Activated CD8-positive, alpha-beta memory T cell treated with anti-CD3 and anti-CD28 coated beads, Interleukin-2, amount 10 ng/mL, durations not matched to agents 7 days and 5 days (primary cell): ENCODE data around the gene CDPF1. TPM values are rescaled to one million over a fixed set of nuclear protein-coding genes. Genes with fewer than 3 reads are reported as not detected.

ENCODE experiments used
- ATAC-seq: fragments of 150-1000 bp; cut with Tn5 transposase; one replicate; pipeline ENCODE4 v1.10.0; 2021; ENCODE audit warnings: moderate library complexity
- CTCF ChIA-PET: fragments of 350-600 bp; sonication (Branson Sonifier 250); formaldehyde crosslinking; loops from one replicate; lab custom pipeline; 2021; ENCODE audit warnings: antibody characterized with exemption; lab: Charles Lee
- DNase-seq: peaks from one replicate; pipeline ENCODE4 v3.0.0-alpha.2; 2020
- H3K27ac Mint-ChIP-seq: one replicate; pipeline ENCODE4 v1.8.0; 2021; ENCODE audit warnings: mild to moderate bottlenecking, mixed read lengths
- H3K27me3 Mint-ChIP-seq: one replicate; pipeline ENCODE4 v1.8.0; 2021; ENCODE audit warnings: mixed read lengths
- H3K36me3 Mint-ChIP-seq: one replicate; pipeline ENCODE4 v1.8.0; 2021; ENCODE audit warnings: mild to moderate bottlenecking, mixed read lengths
- H3K4me1 Mint-ChIP-seq: one replicate; pipeline ENCODE4 v1.8.0; 2021; ENCODE audit warnings: mixed read lengths
- H3K4me3 Mint-ChIP-seq: one replicate; pipeline ENCODE4 v1.8.0; 2021; ENCODE audit warnings: mild to moderate bottlenecking, moderate library complexity, mixed read lengths
- H3K9me3 Mint-ChIP-seq: one replicate; pipeline ENCODE4 v1.8.0; 2022; ENCODE audit warnings: low read depth, mixed read lengths
- total RNA-seq, 2 experiments: library from RNA; stranded (reverse); gene quantifications; one replicate each; pipeline ENCODE4 v1.2.3, GENCODE V29; 2021

CDPF1 gene
- total RNA-seq, 2 experiments from 2014 or later: 11.0 to 11.1 TPM

- Mint-ChIP-seq H3K27me3 (peaks cover 80% of the 10 kb centered on the region), H3K9me3 (peaks cover 2% of the 10 kb centered on the region), H3K36me3 (peaks cover 13% of the 10 kb centered on the region), H3K4me3 (no peak overlapping the region), H3K27ac (no peak overlapping the region), H3K4me1 (peaks cover 7% of the 10 kb centered on the region)
- DNase-seq (peak; percentile 57), ATAC-seq (peak; percentile 61)
- CTCF ChIA-PET: interaction anchor here (0.6 to 1.2 kb wide), 2 partner anchors 15 to 256 kb away, joined by 3 to 4 read pairs; no protein-coding TSS in a partner anchor
Measured at GRCh38 chr22:46262449-46263215, 12.5 kb upstream of the CDPF1 start.

GRCh38 chr22:46260038-46260437, 9.9 kb upstream of the CDPF1 start:
- no peak for DNase-seq
- H3K36me3 Mint-ChIP-seq: peaks cover 11% of the 10 kb centered on the region
- no peak overlapping the region for H3K4me3 Mint-ChIP-seq
- CTCF ChIA-PET: interaction anchor here (2.8 kb wide), 1 partner anchor 10 kb away, joined by 9 read pairs; the partner anchor contains the start of gene CDPF1
- no peak for ATAC-seq
- peaks cover 5% of the 10 kb centered on the region for H3K4me1 Mint-ChIP-seq
- H3K27ac Mint-ChIP-seq: no peak overlapping the region
- peaks cover 2% of the 10 kb centered on the region for H3K9me3 Mint-ChIP-seq
- peaks cover 80% of the 10 kb centered on the region for H3K27me3 Mint-ChIP-seq

- Mint-ChIP-seq H3K27me3 (peaks cover 73% of the 10 kb centered on the region), H3K4me1 (peaks cover 10% of the 10 kb centered on the region), H3K9me3 (peaks cover under 1% of the 10 kb centered on the region), H3K4me3 (no peak overlapping the region), H3K36me3 (peaks cover 9% of the 10 kb centered on the region), H3K27ac (no peak overlapping the region)
- CTCF ChIA-PET: interaction anchor here (2.8 kb wide), 1 partner anchor 10 kb away, joined by 9 read pairs; the partner anchor contains the start of gene CDPF1
- ATAC-seq (no peak), DNase-seq (no peak)
Measured at GRCh38 chr22:46259374-46259773, 9.3 kb upstream of the CDPF1 start.

GRCh38 chr22:46256358-46256958, 6.4 kb upstream of the CDPF1 start:
- Mint-ChIP-seq H3K4me3 (no peak overlapping the region), H3K27ac (no peak overlapping the region), H3K27me3 (peaks cover 51% of the 10 kb centered on the region)

GRCh38 chr22:46251816-46252380, 1.8 kb upstream of the CDPF1 start:
- H3K36me3 Mint-ChIP-seq: peaks cover 5% of the 10 kb centered on the region
- no peaks in the 10 kb centered on the region for H3K9me3 Mint-ChIP-seq
- CTCF ChIA-PET: no interaction called here
- peaks cover 37% of the 10 kb centered on the region for H3K4me1 Mint-ChIP-seq
- peak overlapping the region; percentile 70 for H3K4me3 Mint-ChIP-seq
- peak overlapping the region; percentile 72 for H3K27ac Mint-ChIP-seq
- DNase-seq: no peak
- ATAC-seq: no peak
- peaks cover 9% of the 10 kb centered on the region for H3K27me3 Mint-ChIP-seq

More at GRCh38 chr22:46256358-46256958, 6.4 kb upstream of the CDPF1 start:
- ATAC-seq: no peak
- Mint-ChIP-seq H3K4me1 (peaks cover 22% of the 10 kb centered on the region), H3K9me3 (no peaks in the 10 kb centered on the region), H3K36me3 (peaks cover 5% of the 10 kb centered on the region)
- DNase-seq: no peak
- CTCF ChIA-PET: interaction anchor here (1.3 kb wide), 1 partner anchor 111 kb away, joined by 3 read pairs; no protein-coding TSS in a partner anchor

GRCh38 chr22:46251266-46251665, 1.2 kb upstream of the CDPF1 start:
- Mint-ChIP-seq H3K4me3 (peak overlapping the region; percentile 70), H3K9me3 (no peaks in the 10 kb centered on the region), H3K36me3 (peaks cover 5% of the 10 kb centered on the region), H3K4me1 (peaks cover 37% of the 10 kb centered on the region), H3K27me3 (peaks cover 3% of the 10 kb centered on the region), H3K27ac (peak overlapping the region; percentile 72)
- CTCF ChIA-PET: interaction anchor here (1.2 kb wide), 1 partner anchor 129 kb away, joined by 3 read pairs; no protein-coding TSS in a partner anchor
- ATAC-seq: no peak
- no peak for DNase-seq

GRCh38 chr22:46250783-46251125, 661 bp upstream of the CDPF1 start:
- DNase-seq (no peak), ATAC-seq (peak; percentile 10)
- Mint-ChIP-seq H3K9me3 (no peaks in the 10 kb centered on the region), H3K27ac (peak overlapping the region; percentile 80), H3K36me3 (peaks cover 5% of the 10 kb centered on the region), H3K4me1 (peaks cover 37% of the 10 kb centered on the region), H3K27me3 (peaks cover 2% of the 10 kb centered on the region), H3K4me3 (peak overlapping the region; percentile 70)
- CTCF ChIA-PET: interaction anchor here (1.0 to 2.4 kb wide), 13 partner anchors 9 to 130 kb away, joined by 3 to 10 read pairs (median 4); partner anchors contain the start of genes GTSE1 and TRMU

- DNase-seq (no peak), ATAC-seq (no peak)
- no peak overlapping the region for H3K4me3 Mint-ChIP-seq
- peaks cover 22% of the 10 kb centered on the region for H3K4me1 Mint-ChIP-seq
- no peaks in the 10 kb centered on the region for H3K9me3 Mint-ChIP-seq
- H3K27ac Mint-ChIP-seq: no peak overlapping the region
- CTCF ChIA-PET: no interaction called here
- peaks cover 2% of the 10 kb centered on the region for H3K27me3 Mint-ChIP-seq
- no peaks in the 10 kb centered on the region for H3K36me3 Mint-ChIP-seq
Measured at GRCh38 chr22:46247443-46247975, 2.6 kb downstream of the CDPF1 start.

- ATAC-seq (no peak), DNase-seq (no peak)
- Mint-ChIP-seq H3K27ac (no peak overlapping the region), H3K4me3 (no peak overlapping the region), H3K27me3 (no peaks in the 10 kb centered on the region), H3K9me3 (no peaks in the 10 kb centered on the region), H3K4me1 (peaks cover 14% of the 10 kb centered on the region), H3K36me3 (no peaks in the 10 kb centered on the region)
- CTCF ChIA-PET: no interaction called here
Measured at GRCh38 chr22:46246178-46246577, 3.9 kb downstream of the CDPF1 start.

- no peaks in the 10 kb centered on the region for H3K9me3 Mint-ChIP-seq
- ATAC-seq (no peak), DNase-seq (no peak)
- CTCF ChIA-PET: no interaction called here
- peaks cover 2% of the 10 kb centered on the region for H3K36me3 Mint-ChIP-seq
- H3K4me3 Mint-ChIP-seq: no peak overlapping the region
- H3K27ac Mint-ChIP-seq: no peak overlapping the region
- H3K4me1 Mint-ChIP-seq: peaks cover 15% of the 10 kb centered on the region
- H3K27me3 Mint-ChIP-seq: no peaks in the 10 kb centered on the region
Measured at GRCh38 chr22:46245511-46245910, 4.6 kb downstream of the CDPF1 start.

- Mint-ChIP-seq H3K4me3 (no peak overlapping the region), H3K9me3 (no peaks in the 10 kb centered on the region), H3K36me3 (peaks cover 3% of the 10 kb centered on the region), H3K27ac (no peak overlapping the region), H3K4me1 (peaks cover 23% of the 10 kb centered on the region), H3K27me3 (no peaks in the 10 kb centered on the region)
- no peak for ATAC-seq
- DNase-seq: no peak
- CTCF ChIA-PET: no interaction called here
Measured at GRCh38 chr22:46244771-46245170, 5.3 kb downstream of the CDPF1 start.

GRCh38 chr22:46242076-46242475, 8.0 kb downstream of the CDPF1 start:
- no peak for ATAC-seq

GRCh38 chr22:46241396-46242007, 8.6 kb downstream of the CDPF1 start:
- peaks cover 24% of the 10 kb centered on the region for H3K36me3 Mint-ChIP-seq
- DNase-seq (no peak), ATAC-seq (no peak)
- no peaks in the 10 kb centered on the region for H3K27me3 Mint-ChIP-seq
- H3K4me3 Mint-ChIP-seq: no peak overlapping the region
- CTCF ChIA-PET: interaction anchor here (0.7 to 1.0 kb wide), 2 partner anchors 9 to 126 kb away, joined by 4 to 5 read pairs; partner anchors contain the start of gene CDPF1
- no peaks in the 10 kb centered on the region for H3K9me3 Mint-ChIP-seq
- no peak overlapping the region for H3K27ac Mint-ChIP-seq
- peaks cover 26% of the 10 kb centered on the region for H3K4me1 Mint-ChIP-seq

More at GRCh38 chr22:46242076-46242475, 8.0 kb downstream of the CDPF1 start:
- Mint-ChIP-seq H3K36me3 (peaks cover 21% of the 10 kb centered on the region), H3K4me1 (peaks cover 26% of the 10 kb centered on the region), H3K4me3 (no peak overlapping the region), H3K9me3 (no peaks in the 10 kb centered on the region), H3K27me3 (no peaks in the 10 kb centered on the region), H3K27ac (no peak overlapping the region)
- DNase-seq: no peak
- CTCF ChIA-PET: interaction anchor here (0.7 to 1.0 kb wide), 2 partner anchors 8 to 125 kb away, joined by 4 to 5 read pairs; partner anchors contain the start of gene CDPF1
